GM18507 (cell line): ENCODE measurements around the gene TUBGCP4.

Source experiments
- DNase-seq: peaks from one replicate; pipeline ENCODE4 v3.0.0; 2011; ENCODE audit warnings: low read depth; ENCODE audit not compliant: insufficient read length; ENCODE audit errors: extremely low spot score
- FAIRE-seq: peaks from 2 replicates; lab custom pipeline; 2011; peaks lifted over from hg19 to GRCh38; lab: Jason Lieb, UNC

The TUBGCP4 gene, protein sequence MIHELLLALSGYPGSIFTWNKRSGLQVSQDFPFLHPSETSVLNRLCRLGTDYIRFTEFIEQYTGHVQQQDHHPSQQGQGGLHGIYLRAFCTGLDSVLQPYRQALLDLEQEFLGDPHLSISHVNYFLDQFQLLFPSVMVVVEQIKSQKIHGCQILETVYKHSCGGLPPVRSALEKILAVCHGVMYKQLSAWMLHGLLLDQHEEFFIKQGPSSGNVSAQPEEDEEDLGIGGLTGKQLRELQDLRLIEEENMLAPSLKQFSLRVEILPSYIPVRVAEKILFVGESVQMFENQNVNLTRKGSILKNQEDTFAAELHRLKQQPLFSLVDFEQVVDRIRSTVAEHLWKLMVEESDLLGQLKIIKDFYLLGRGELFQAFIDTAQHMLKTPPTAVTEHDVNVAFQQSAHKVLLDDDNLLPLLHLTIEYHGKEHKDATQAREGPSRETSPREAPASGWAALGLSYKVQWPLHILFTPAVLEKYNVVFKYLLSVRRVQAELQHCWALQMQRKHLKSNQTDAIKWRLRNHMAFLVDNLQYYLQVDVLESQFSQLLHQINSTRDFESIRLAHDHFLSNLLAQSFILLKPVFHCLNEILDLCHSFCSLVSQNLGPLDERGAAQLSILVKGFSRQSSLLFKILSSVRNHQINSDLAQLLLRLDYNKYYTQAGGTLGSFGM

DNA sequence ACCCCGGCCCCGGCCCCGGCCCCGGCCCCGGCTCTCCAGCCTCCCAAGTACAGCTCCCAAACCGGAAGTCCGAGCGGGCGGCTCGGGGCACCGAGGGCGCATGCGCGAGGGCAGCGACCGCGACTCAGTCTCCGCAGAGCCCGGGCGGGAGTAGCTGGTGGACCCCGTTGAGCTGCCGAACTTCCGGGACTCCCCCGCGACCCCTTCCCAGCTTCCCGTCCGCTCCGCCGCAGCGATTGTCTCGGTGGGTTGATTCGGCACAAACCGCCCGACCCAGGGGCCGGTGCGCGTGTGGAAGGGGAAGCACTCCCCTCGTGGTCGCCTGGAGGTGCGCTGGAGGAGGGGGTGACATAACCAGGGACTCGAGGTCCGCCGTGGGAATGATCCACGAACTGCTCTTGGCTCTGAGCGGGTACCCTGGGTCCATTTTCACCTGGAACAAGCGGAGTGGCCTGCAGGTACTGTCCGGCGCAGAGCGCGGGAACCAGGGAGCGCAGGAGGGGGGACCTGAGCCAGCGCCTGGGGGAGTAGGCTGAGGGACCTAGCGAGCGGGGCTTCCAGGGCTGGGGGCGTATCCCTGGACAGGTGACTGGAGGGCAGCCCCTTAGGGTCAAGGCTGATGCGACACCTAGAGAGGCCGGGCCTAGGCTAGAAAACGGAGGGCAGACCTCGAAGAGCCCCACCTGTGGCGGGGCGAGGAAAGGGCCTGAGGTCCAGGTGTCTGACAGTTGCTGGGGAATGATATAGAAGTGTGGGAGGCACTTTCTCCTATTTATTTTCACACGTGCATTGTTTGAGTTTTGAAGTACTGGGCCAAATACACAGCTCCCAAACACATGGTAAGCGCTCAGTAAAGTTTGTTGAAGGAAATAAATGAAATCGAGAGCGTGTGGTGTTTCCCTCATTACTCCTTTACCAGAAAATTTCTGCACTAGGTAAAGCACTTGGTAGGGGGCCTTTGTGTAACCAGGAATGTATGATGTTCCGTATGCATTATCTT is at the start of gene TUBGCP4, which contains the start of gene ZSCAN29:
TUBGCP4 (plus strand) TSS at position 127 of the 1,000 bp plus-strand sequence; CDS start at position 381, 254 bp downstream.
ZSCAN29 (minus strand) TSS at position 69 of the 1,000 bp plus-strand sequence. CDS start 1,130 bp downstream, outside the sequence.
- peak; percentile 95 for DNase-seq
- peak; percentile 76 for FAIRE-seq

DNA sequence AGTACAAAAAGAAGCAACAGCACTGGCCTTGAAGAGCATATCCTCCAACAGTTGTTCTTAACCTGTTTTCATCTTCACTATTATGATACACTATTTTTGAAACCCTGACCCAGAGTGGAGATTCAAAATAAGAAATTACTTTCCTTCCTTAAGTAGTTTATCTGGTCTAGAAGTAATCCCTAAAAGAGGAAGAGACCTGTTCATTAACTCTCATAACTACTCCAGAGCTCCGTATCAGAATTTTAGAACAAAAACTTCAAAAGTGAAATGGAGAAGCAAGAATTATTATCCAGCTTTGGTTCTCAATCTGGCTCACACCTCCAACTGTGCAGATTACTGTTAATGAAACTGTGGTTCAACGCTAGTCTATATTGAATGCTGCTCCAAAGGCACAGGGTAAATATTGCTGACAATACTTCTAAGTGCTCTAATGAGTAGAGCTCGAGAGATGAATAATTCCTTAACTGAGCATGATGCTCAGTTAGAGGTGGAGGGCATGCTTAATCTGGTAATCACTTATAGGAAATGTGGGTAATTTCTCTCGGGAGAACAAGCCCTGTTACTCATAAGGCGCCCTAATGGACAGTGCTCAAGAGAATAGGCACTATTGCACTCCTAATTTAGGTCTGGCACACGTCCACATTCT is 45.7 kb upstream of the TUBGCP4 start:
- no peak for DNase-seq
- no peak for FAIRE-seq

DNA sequence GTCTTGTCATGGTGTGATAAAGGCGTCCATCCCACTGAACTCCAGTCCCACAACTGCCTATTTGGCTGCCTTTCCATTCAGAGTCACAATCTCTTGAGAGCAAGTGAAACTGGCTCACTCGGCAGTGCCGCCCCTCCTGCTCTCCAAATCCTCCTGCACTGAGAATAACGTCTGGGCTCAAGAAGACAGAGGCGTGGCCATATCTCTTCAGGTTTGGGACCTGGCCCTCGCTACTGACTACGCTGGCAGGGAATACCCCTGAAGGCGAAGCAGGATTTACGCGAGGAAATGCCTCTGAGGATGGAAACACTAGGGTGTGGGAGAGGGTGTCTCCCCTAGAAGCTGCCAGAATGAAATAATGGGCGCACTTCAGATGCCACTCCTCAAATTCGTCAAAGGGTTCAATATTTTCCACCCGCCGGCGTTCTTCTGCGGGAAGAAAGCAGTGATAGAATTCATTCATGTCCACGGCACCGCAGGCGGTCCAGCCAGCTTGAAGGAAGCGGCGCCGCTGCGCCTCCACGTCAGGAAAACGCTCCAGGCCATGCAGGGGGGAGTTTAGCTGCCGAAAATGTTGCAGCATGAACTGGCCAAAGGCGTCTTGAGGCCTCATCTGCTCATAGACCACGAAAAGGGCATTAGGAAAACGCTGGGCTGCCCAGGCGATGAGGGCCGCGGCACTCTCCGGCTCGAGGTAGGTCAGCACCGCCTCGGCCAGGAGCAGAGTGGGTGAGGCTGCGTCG is 41.5 kb upstream of the TUBGCP4 start:
- FAIRE-seq: no peak
- DNase-seq: no peak

DNA sequence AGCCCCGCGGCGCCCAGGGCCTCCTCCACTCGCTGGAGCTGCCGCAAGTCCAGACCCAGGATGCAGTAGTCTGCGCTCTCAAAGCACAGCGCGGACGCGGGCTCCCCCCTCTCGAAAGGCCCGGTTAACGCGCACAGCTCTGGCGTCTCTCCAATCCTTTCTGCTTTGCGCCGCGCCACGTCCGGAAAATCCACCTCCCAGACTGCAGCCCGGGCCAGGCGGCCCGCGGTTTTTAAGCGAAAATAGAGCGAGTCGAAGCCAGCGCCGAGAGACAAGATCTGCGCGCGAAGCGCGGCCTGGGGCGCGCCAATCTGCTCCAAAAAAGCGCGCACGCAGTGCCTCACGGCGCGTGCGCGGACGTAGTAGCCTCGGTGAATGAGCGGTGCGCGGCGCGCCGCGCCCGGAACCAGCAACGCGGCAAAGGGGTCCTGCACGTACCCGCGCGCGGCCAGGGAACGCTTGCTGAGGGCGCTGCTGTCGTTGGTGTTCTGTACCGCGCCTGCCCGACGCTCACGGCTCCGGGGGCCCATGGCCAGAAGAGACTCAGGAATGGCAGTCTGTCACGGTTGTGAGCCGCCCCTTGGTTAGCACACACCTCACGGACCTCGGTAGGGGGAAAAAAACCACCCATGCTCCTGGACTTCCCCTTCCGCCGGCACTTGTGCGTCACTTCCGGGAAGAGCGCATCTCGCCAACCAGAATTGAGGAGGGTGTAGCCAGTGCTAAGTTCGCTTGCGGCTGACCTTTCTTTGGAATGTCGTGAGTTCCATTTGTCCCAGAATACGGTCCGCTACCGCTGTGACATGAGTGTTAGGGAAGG is 40.7 kb upstream of the TUBGCP4 start, which contains the start of gene LCMT2:
LCMT2 (minus strand) TSS at position 614 of the 820 bp plus-strand sequence; CDS start at position 530, 84 bp downstream.
- peak; percentile 96 for FAIRE-seq
- DNase-seq: peak; percentile 84

DNA sequence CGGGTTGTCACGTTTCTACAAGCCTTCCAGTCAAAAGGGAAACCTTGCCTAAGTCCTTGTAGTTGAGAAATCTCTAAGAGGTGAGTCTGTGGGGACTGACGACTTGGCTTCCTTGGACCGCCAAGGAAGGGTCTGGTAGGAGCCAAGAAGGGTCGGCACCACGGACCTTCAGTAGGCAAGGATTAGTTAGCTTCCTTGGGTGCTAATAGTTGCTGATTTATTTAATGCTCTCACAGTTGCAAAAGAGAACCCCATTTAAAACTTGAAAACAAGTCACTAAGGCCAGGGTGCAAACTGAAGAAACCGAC is 40.2 kb upstream of the TUBGCP4 start:
- FAIRE-seq: no peak
- DNase-seq: no peak

DNA sequence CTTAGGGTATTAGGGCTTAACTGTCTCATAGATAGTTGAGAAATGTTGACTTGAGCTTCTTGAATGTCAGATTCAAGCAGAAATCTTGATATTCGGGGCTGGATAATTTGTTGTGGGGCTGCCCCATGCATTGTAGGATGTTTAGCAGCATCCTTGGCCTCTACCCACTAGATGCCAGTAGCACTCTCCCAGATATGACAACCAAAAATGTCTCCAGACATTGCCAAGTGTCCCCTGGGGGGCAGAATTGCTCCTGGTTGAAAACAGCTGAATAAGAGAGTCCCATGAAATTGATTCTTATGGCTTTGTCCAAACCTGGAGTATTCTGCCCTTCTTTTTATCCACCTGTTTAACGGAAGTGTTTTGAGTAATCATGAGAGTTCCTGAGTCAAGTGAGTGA is 24.6 kb upstream of the TUBGCP4 start:
- DNase-seq (no peak), FAIRE-seq (no peak)

DNA sequence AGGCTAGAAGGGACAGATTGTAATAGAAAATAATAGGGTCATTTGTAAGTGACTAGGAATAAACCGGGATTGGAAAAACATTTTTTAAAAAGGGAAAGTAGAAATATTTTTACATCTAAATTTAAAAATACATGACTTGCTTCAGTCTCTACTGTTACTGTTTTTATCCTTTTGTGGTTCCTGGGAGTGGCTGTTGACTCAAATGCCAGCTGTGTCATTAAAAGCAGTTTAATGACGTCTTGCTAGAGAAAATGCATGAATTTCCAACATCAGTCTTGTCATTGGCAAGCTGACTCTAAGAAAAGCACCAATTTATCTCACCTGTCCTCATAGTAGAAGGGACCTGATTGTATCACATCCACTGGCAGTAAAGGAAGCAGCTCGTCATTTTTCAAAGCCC is 23.8 kb upstream of the TUBGCP4 start:
- no peak for FAIRE-seq

DNA sequence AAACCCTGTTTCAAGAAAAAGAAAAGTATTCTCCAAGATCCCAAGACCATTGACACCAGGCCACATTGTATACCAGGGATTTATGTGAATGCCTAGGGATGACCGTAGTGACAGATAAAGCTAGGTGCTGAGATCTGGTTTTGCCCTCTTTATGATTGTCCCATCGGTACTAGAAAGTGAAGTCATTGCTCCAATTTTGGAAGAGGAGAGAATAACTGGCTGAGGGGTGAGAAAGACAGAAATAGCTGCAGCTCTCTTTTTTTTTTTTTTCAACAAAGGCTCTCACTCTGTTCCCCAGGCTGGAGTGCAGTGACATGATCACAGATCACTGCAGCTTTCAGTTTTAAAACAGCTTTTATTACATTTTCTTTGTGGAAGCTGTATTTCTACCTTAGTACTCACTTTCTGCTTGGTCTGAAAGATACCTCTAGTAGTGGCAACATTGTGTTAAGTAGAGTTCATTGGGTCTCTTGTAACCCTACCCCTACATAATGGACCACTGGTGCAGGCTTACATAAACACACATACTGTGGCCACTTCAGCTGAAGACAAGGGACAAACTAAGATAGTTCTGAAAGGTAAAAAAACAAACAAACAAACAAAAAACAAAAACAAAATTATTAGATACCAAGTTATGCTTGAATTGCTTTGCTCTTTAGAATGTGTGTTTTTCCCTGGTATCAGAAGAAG is 18.1 kb upstream of the TUBGCP4 start:
- FAIRE-seq (no peak), DNase-seq (no peak)

More for the DNA sequence above, 23.8 kb upstream of the TUBGCP4 start:
- no peak for DNase-seq

DNA sequence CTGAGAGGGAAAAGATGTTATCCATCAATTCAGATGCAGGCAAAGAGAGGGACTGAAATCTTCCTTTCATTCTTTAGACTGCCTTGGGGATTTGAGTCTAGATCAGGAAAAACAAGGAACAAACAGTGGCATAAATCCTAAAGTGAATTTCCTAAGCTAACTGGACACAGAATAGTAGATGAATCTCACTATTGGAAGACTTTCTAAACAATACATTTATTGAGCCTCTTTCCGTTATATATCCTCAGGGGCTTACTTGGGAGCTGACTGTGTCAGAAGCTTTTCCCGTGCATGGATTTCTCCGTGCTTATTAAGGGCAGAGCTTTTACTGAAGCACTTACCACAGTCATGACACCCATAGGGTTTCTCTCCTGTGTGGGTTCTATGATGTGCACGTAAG is 10.1 kb upstream of the TUBGCP4 start:
- FAIRE-seq: no peak
- no peak for DNase-seq

DNA sequence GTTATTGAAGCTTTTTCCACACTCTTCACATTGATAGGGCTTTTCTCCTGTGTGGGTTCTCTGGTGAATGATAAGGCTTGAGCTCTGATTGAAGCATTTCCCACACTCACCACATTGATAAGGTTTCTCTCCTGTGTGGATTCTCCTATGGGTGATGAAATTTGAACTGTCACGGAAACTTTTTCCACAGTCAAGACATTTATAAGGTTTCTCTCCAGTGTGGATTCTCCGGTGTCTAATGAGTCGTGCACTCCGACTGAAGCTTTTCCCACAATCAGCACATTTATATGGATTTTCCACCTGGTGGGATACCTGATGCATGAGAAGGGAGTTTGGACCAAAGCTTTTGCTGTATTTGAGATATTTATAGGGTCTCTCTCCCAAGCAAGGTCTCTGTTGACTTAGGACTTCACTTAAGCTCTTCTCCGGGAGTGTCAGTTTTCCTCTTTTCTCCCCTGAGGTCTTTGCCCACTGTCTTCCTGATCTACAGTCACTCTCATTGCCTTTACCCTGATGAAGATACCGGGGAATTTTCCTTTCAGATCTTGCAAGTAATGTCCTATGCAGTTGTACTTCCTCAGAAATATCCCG is 9.5 kb upstream of the TUBGCP4 start:
- no peak for FAIRE-seq

DNA sequence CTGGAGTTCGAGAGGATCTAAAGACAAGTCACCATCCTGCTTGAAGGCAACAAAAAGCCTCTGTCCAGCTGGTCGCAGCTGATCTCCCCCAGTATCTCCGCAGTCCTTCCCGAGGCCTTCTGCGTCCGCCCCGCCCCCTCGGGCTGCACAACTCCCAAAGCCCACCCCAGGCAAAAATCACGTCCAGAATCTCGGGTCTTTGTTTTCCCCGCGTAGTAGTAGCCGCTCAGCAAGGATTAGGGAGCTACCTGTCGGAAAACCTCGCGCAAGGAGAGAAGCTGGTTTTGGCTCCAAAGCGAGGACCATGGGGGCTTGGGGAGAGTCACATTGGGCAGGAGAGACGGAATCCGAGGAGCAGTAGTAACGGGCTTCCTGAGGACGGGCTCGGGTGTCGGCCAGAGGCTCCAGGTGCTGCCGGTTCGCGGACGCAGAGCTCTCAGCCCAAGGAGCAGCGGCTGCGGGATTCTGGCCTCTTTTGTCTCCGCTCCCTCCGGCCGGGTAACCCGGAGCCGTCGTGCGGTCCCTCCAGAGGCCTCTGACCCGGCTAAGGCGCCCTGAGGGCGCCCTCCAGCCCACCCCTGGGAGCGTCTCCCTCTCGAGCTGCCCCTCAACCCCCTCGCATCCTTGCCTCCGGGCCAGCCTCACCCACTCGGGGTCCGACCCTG is 459 bp upstream of the TUBGCP4 start:
- DNase-seq: no peak
- FAIRE-seq: no peak

More for the DNA sequence above, 9.5 kb upstream of the TUBGCP4 start:
- no peak for DNase-seq

DNA sequence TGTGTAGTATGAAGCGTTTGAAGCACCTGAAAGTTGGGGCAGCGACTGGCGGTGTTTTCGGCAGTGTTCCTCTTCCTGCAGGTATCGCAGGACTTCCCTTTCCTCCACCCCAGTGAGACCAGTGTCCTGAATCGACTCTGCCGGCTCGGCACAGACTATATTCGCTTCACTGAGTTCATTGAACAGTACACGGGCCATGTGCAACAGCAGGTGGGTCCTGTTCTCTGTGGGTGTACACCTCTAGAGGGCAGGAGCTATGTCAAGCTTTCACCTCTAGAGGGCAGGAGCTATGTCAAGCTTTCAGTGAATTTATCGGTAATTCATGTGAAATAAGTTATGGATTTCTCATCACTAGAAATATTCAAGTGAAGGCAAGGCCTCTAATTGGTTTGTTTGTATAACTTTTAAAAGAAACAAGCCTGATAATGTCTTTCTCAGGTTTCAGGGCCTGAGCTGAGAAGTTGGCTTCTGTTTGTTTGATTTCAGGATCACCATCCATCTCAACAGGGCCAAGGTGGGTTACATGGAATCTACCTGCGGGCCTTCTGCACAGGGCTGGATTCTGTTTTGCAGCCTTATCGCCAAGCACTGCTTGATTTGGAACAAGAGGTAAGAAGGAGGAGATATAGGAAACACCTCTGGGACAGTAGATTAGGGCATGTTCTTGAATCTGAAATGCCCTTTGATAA is 5.3 kb downstream of the TUBGCP4 start:
- DNase-seq (no peak), FAIRE-seq (peak; percentile 80)

DNA sequence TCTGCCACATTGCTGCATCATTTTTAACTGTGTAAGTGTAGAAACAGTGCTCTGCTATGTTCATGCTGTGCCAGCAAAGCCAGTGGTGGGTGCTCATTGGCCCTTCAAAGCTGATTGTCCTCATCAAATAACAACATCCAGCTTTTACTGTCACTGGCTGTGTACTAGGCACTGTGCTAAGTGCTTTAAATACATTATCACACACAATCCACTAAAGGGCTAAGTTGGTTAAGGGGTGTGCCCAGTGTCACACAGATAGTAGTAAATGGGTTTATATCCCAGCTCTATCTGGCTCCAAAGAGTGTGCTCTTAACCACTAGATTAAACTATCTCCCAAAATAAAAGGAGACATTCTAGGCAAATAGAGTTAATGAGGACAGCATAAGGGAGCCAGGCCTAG is 7.7 kb downstream of the TUBGCP4 start:
- DNase-seq (no peak), FAIRE-seq (no peak)

DNA sequence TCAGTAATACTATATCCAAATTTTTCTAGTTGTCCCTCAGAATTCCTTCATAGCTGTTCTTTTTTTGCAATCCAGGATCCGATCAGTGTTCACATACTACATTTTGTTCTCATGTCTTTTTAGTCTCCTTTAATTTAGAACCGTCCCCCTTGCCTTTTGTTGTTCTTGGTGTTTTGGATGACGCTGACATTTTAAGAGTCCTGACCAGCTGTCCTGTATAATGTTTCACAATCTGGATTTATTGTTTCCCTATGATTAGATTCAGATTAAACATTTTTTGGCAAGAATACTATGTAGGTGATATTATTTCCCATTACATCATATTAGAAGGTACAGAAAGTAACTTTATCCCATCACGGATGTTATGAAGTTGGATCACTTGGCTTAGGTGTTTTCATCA is 11.4 kb downstream of the TUBGCP4 start:
- DNase-seq: no peak
- no peak for FAIRE-seq

DNA sequence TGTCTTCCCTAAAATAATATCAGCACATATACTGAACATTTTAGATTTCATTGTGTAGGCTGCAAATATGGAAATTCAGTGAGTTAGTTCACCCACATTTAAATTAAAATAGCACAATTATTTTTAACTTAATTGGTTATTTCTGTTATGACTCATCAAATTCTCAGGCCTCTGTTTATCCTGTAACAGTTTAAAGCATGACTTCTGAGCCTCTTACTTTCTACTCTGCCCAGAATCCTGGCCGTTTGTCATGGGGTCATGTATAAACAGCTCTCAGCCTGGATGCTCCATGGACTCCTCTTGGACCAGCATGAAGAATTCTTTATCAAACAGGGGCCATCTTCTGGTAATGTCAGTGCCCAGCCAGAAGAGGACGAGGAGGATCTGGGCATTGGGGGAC is 12.2 kb downstream of the TUBGCP4 start:
- no peak for DNase-seq
- FAIRE-seq: no peak

DNA sequence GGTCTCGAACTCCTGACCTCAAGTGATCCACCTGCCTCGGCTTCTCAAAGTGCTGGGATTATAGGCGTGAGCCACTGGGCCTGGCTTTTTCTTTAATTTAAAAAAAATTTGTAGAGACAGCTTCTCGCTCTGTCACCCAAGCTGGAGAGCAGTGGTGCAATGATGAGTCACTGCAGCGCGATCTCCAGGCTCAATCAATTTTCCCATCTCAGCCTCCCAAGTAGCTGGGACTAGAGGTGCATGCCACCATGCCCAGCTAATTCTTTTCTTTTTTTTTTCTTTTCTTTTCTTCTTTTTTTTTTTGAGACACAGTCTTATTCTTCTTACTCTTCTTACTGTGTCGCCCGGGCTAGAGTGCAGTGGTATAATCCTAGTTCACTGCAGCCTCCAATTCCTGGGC is 19.8 kb downstream of the TUBGCP4 start:
- DNase-seq: no peak
- no peak for FAIRE-seq
